Natural killer cell treated with Interleukin-12 subunit alpha and Interleukin-12 subunit beta and Interleukin-15 and Interleukin-18, amount 100 ng/mL, for 72 hours (primary cell): ENCODE data around the gene LY6G6F. TPM values are rescaled to one million over a fixed set of nuclear protein-coding genes. Genes with fewer than 3 reads are reported as not detected.

Source experiments
- ATAC-seq, 2 donors: fragments of 150-1000 bp; cut with Tn5 transposase in 1 of 2; sonication (Bioruptor Pico), chemical (Tn5 transposase) in 1 of 2; 2 replicates each; pipeline ENCODE4 v1.10.0; 2021
- DNase-seq: peaks from one replicate; pipeline ENCODE4 v3.0.0; 2022; ENCODE audit warnings: low spot score
- H3K27ac Mint-ChIP-seq, 2 donors: 1 replicate in 1 of 2; 2 replicates in 1 of 2; pipeline ENCODE4 v1.8.0; 2022; ENCODE audit warnings: mixed read lengths in 2 of 2, mild to moderate bottlenecking in 1 of 2, moderate library complexity in 1 of 2
- H3K27me3 Mint-ChIP-seq, 2 donors: 1 replicate in 1 of 2; 2 replicates in 1 of 2; pipeline ENCODE4 v1.8.0; 2022; ENCODE audit warnings: mixed read lengths in 2 of 2
- H3K36me3 Mint-ChIP-seq: one replicate; pipeline ENCODE4 v1.8.0; 2022; ENCODE audit warnings: mixed read lengths
- H3K4me1 Mint-ChIP-seq, 2 donors: 1 replicate in 1 of 2; 2 replicates in 1 of 2; pipeline ENCODE4 v1.8.0; 2022; ENCODE audit warnings: low read depth in 2 of 2, mixed read lengths in 2 of 2, mild to moderate bottlenecking in 1 of 2
- H3K4me3 Mint-ChIP-seq: one replicate; pipeline ENCODE4 v1.8.0; 2022; ENCODE audit warnings: mixed read lengths
- H3K9me3 Mint-ChIP-seq: 2 replicates; pipeline ENCODE4 v1.8.0; 2022; ENCODE audit warnings: mixed read lengths
- total RNA-seq, 2 donors: library from RNA; stranded (reverse); gene quantifications; one replicate each; pipeline ENCODE4 v1.2.3, GENCODE V29; 2022

The LY6G6F gene
- total RNA-seq, 2 donors from 2014 or later, result not detected

DNA sequence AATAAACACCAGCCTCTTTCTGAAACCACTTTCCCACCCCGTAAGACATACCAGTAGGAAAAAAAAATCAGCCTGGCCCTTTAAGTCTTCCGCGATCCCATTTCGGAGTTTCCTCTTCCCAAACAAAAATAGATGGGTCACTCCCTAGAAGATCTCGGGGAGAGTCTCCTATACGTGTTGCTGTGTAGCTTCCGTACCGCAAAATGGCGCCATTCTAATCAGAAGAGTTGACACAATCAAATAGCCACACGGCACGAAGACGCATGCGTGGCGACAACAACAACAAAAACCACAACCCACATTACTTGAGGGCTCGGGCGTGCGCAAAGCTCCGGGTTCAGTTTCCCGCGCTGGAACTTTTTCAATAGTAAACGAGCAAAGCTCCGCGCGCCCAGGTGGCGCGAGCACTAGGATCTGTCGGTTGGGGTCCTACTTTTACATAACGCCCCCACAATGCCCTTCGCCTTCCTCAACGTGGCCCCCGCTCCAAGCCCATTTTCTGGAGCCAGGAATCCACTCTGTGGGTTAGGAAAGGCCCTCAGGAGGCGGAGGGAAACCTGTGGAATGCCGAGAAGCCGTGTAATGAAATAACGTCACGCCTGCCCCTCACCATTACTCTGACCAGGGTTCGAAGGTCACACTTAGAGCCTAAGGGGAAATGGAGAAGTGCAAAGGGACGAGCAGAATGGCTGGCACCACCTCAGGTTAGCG lies 41.7 kb upstream of the LY6G6F start, which contains the start of gene GPANK1:
Gene GPANK1, minus strand, starts transcription at position 208 of the 711 bp plus-strand sequence. CDS start 519 bp downstream, outside the sequence.
- no peaks in the 10 kb centered on the region for H3K27me3 Mint-ChIP-seq
- no peaks in the 10 kb centered on the region for H3K9me3 Mint-ChIP-seq
- peaks cover 30% of the 10 kb centered on the region for H3K36me3 Mint-ChIP-seq
- peaks cover 52 to 53% of the 10 kb centered on the region in 2 donors for H3K4me1 Mint-ChIP-seq
- DNase-seq (peak; percentile 92), ATAC-seq (peak; percentile 59 to 69)
- H3K27ac Mint-ChIP-seq, result peak within 1 kb of the TSS; percentile 93 to 99
- peak within 1 kb of the TSS; percentile 97 for H3K4me3 Mint-ChIP-seq

DNA sequence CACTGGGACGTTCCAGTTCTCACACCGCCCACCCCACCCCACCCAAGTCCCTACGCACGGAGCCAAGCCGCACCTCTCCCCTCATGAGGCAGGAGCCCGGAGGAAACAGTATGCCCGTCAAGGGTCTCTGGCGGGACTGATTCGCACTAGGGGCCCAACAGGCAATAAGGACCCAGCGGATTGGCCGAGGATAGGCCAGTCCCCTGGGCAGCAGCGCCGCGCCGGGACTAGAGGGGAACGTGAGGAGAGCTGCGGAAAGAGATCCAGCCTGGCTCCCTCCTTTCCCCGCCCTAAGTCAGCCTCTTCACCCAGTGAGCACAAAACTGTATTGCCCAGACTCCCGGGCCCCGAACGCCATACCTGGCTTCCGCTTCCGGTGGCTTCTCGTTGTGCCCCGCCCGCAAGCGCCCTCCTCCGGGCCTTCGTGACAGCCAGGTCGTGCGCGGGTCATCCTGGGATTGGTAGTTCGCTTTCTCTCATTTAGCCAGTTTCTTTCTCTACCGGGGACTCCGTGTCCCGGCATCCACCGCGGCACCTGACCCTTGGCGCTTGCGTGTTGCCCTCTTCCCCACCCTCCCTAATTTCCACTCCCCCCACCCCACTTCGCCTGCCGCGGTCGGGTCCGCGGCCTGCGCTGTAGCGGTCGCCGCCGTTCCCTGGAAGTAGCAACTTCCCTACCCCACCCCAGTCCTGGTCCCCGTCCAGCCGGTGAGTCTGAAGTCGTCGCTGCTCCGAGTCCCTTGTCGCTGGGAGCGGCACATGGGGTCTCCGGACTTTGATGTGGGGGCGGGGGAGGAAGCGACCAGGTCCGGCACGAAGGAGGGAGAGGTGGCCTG lies 40.9 kb upstream of the LY6G6F start, which contains the start of gene CSNK2B:
Gene CSNK2B, plus strand, starts transcription at position 580 of the 836 bp plus-strand sequence. CDS start 752 bp downstream, outside the sequence.
- peak within 1 kb of the TSS; percentile 93 to 99 for H3K27ac Mint-ChIP-seq
- peak within 1 kb of the TSS; percentile 97 for H3K4me3 Mint-ChIP-seq
- H3K9me3 Mint-ChIP-seq, result no peaks in the 10 kb centered on the region
- H3K27me3 Mint-ChIP-seq, result no peaks in the 10 kb centered on the region
- H3K36me3 Mint-ChIP-seq, result peaks cover 30% of the 10 kb centered on the region
- DNase-seq (peak; percentile 99), ATAC-seq (peak; percentile 93 to 95)
- H3K4me1 Mint-ChIP-seq, result peaks cover 48 to 49% of the 10 kb centered on the region in 2 donors

DNA sequence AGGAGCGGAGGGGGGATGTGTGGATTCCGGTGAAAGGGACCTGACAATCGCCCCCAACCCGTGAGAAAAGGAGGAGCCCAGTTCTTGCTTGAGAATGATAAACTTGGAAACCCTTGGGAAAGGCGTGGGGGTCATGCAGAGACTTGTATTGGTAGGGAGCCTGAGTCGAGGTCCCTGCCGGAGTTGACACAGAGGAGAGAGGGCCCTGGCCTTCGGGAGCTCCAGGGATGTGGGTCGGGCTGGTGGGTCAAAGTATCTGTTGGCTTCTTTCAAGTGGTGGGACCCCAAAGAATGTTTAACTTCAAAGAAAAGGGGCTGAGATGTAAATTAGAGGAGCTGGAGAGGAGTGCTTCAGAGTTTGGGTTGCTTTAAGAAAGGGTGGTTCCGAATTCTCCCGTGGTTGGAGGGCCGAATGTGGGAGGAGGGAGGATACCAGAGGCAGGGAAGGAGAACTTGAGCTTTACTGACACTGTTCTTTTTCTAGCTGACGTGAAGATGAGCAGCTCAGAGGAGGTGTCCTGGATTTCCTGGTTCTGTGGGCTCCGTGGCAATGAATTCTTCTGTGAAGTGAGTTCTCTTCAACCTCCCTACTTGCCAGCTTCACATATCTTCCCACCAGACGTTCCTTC lies 40.2 kb upstream of the LY6G6F start:
- ATAC-seq (no peak), DNase-seq (no peak)
- Mint-ChIP-seq H3K27me3 (no peaks in the 10 kb centered on the region), H3K4me1 (peaks cover 43 to 48% of the 10 kb centered on the region in 2 donors), H3K27ac (peak overlapping the region; percentile 93 to 99), H3K4me3 (peak overlapping the region; percentile 97), H3K36me3 (peaks cover 30% of the 10 kb centered on the region), H3K9me3 (no peaks in the 10 kb centered on the region)

DNA sequence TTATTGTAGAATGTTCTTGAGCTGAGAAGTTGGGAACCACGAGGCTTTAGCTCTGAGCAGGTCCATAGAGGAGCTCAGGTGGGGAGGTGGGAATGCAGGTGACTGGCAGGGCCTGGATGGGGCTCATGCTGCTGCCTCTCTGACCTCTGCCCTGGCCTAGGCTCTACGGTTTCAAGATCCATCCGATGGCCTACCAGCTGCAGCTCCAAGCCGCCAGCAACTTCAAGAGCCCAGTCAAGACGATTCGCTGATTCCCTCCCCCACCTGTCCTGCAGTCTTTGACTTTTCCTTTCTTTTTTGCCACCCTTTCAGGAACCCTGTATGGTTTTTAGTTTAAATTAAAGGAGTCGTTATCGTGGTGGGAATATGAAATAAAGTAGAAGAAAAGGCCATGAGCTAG lies 37.0 kb upstream of the LY6G6F start, which contains the start of gene LY6G5B:
Gene LY6G5B, plus strand, starts transcription at position 301 of the 400 bp plus-strand sequence. CDS start 975 bp downstream, outside the sequence.
- peaks cover 21% of the 10 kb centered on the region for H3K36me3 Mint-ChIP-seq
- H3K9me3 Mint-ChIP-seq, result no peaks in the 10 kb centered on the region
- peaks cover 22 to 26% of the 10 kb centered on the region in 2 donors for H3K4me1 Mint-ChIP-seq
- DNase-seq (no peak), ATAC-seq (no peak)
- peak within 1 kb of the TSS in 1 of 2 donors; percentile 21 for H3K27ac Mint-ChIP-seq
- no peak within 1 kb of the TSS for H3K4me3 Mint-ChIP-seq
- H3K27me3 Mint-ChIP-seq, result no peaks in the 10 kb centered on the region

DNA sequence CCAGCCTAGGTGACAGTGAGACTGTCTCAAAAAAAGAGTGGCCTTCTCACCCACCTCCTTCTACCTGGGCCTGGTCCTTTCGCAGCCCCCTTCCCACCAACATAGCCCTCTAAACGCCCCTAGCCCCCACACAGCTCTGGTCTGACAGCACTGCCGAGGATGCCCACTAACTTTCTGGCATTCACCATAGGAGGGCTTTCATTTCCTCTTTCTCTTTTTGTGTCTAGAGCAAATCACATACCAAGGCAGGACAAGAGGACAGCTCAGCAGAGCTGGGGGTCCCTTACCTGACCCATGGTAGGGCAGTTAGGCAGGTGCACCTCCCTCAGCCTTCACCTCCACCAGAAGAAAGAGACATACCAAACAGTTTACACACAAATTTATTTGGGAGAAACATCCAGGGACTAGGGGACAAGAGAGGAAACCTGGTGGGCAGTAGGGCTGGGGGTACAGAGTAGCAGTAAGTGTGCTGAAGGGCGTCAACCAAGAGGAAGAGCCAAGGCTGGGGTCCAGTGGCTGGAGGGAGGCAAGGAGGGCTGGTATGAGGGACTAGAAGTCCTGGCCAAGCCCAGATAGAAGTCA lies 30.3 kb upstream of the LY6G6F start:
- Mint-ChIP-seq H3K36me3 (peaks cover 5% of the 10 kb centered on the region), H3K27ac (no peak overlapping the region), H3K27me3 (no peaks in the 10 kb centered on the region), H3K9me3 (no peaks in the 10 kb centered on the region), H3K4me1 (peaks cover 23% of the 10 kb centered on the region in 2 donors), H3K4me3 (no peak overlapping the region)
- ATAC-seq, result no peak
- no peak for DNase-seq

DNA sequence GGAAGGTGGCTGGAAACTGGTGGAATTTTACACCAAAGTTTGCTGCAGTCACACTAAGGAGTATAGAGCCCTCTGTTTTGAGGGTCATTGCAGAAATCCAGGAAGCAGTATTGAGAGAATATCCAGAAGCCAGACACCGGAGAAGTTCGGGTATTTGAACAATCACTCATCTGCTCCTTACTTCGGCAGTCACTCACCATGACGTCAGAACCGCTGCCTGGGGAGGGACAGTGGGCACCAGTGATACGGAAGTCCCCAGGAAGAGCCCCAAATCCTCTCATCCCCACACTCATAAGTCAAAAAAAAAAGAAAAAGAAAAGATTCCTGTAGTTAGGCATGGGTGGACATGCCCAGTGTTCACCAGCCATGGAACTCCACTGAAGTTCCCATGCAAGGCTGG lies 29.8 kb upstream of the LY6G6F start:
- no peak for ATAC-seq

DNA sequence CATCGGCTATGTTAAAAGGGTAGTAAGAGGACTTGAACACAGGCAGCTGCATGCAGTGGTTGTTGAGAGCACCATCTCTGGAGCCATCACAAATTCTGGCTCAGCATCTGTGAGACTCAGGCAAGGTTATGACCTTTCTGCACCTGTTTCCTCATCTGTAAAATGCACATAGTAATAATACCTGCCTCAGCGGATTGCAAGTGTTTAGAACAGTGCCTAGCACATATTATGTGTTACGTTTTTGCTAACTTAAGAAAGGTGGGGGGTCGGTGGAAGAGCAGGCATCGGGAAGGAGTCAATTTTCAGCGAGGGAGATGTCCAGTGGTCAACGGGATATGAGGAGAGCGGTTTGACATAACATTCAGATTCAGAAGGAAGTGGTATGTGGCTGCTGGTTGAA lies 28.7 kb upstream of the LY6G6F start:
- no peaks in the 10 kb centered on the region for H3K36me3 Mint-ChIP-seq
- H3K9me3 Mint-ChIP-seq, result no peaks in the 10 kb centered on the region
- ATAC-seq (no peak), DNase-seq (no peak)
- no peak overlapping the region for H3K4me3 Mint-ChIP-seq
- no peaks in the 10 kb centered on the region for H3K27me3 Mint-ChIP-seq
- H3K4me1 Mint-ChIP-seq, result peaks cover 25 to 26% of the 10 kb centered on the region in 2 donors
- H3K27ac Mint-ChIP-seq, result no peak overlapping the region

More for the DNA sequence above, 29.8 kb upstream of the LY6G6F start:
- DNase-seq, result no peak
- Mint-ChIP-seq H3K9me3 (no peaks in the 10 kb centered on the region), H3K27ac (no peak overlapping the region), H3K4me3 (no peak overlapping the region), H3K27me3 (no peaks in the 10 kb centered on the region), H3K36me3 (peaks cover 5% of the 10 kb centered on the region), H3K4me1 (peaks cover 25 to 26% of the 10 kb centered on the region in 2 donors)

DNA sequence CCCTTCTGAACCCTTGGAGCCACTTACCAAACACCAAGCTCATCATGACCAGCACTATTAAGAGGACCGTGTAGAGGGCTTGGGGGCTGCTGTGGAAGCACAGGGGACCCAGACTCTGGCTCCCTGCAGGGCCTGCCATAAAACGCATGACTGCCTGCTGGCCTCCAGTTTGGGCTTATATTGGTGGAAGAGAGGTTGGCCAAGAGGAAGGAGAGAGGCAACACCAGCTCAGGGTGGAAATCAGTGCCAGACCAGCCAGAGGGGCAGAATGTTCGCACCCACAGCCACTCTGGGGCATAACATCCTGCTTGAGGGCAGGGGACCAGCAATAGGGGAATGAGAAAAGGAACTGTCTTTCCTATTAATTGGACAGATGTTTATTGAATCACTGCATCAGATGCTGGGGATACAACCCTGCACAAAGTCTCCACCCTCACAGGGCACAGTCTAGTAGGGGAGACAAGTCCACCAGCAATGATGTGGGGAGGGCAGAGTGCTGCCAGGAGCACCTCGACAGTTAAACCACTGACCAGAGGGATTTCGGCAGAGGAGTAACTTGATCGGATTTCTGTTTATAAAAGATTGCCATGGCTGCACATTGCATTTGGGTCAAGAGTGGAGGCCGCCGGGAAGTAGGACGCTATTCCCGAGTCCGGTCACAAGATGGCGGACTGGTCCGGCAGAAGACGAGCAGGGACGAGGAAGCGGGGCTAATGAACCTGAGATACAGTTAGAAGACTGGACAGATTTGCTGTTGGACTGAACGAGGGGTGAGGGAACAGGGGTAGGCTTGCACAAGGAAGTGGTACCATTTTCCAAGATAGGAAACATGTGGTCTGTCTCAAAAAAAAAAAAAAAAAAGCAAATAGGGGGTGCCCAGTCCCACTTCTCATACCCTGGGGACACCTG lies 26.2 kb upstream of the LY6G6F start, which contains the start of gene LY6G5C:
Gene LY6G5C, minus strand, starts transcription at position 842 of the 909 bp plus-strand sequence. Its CDS starts 694 bp downstream, at position 148.
- H3K27ac Mint-ChIP-seq, result peak within 1 kb of the TSS; percentile 44 to 89
- no peak for DNase-seq
- no peaks in the 10 kb centered on the region for H3K36me3 Mint-ChIP-seq
- peaks cover 26 to 29% of the 10 kb centered on the region in 2 donors for H3K4me1 Mint-ChIP-seq
- no peaks in the 10 kb centered on the region for H3K9me3 Mint-ChIP-seq
- no peaks in the 10 kb centered on the region for H3K27me3 Mint-ChIP-seq
- peak within 1 kb of the TSS; percentile 85 for H3K4me3 Mint-ChIP-seq
- peak; percentile 76 to 85 for ATAC-seq

DNA sequence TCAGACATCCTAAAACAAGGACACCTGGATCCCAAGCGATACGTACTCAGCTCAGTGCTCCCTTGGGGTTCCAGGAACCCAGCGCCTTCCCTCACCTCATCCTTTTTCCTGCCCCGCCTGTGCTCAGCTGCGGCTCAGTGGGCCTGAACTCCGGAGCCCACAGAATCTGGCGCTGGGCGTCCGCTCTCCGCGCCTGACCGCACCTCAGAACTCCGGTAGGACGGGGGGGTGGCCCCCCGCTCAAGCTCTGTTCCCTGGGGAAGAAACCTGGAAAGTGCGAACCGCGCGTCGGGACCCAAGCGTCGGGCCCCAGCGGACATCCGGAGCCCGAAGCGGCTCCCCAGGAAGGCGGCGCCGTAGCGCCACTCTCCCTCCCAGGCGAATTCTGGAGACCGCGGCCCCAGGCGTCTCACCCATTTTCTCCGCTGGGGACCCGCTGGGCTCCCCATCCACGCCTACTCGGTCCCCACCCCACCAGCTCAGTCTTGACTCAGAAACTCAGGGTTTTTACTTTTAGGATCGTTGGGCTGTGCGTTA lies 25.5 kb upstream of the LY6G6F start:
- Mint-ChIP-seq H3K27ac (peak overlapping the region; percentile 44 to 89), H3K9me3 (no peaks in the 10 kb centered on the region)

DNA sequence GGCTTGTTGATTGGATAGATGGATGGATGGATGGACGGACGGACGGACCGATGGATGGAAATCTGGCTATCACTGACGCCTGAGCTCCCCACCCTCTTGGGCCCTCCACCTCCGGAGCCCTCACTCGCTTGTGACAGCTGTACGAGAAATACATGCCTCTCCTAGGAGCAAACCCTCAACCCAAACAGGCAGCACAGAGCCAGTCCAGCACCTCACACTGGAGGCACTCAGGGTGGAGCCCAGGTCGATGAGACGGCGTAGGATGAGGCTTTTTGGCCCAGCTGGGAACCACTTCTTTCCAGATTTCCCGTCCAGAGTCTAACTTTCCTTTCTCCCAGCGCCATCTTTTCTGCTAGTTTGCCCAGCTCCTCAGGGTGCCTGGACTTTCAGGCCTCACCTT lies 23.1 kb upstream of the LY6G6F start:
- Mint-ChIP-seq H3K4me1 (peaks cover 19 to 22% of the 10 kb centered on the region in 2 donors), H3K9me3 (no peaks in the 10 kb centered on the region), H3K27ac (no peak overlapping the region), H3K27me3 (no peaks in the 10 kb centered on the region), H3K36me3 (peaks cover 5% of the 10 kb centered on the region), H3K4me3 (no peak overlapping the region)
- DNase-seq, result no peak
- no peak for ATAC-seq

More for the DNA sequence above, 25.5 kb upstream of the LY6G6F start:
- H3K27me3 Mint-ChIP-seq, result no peaks in the 10 kb centered on the region
- peak overlapping the region; percentile 85 for H3K4me3 Mint-ChIP-seq
- peaks cover 2% of the 10 kb centered on the region for H3K36me3 Mint-ChIP-seq
- peaks cover 26 to 29% of the 10 kb centered on the region in 2 donors for H3K4me1 Mint-ChIP-seq
- ATAC-seq, result peak; percentile 70 to 75
- DNase-seq, result no peak

DNA sequence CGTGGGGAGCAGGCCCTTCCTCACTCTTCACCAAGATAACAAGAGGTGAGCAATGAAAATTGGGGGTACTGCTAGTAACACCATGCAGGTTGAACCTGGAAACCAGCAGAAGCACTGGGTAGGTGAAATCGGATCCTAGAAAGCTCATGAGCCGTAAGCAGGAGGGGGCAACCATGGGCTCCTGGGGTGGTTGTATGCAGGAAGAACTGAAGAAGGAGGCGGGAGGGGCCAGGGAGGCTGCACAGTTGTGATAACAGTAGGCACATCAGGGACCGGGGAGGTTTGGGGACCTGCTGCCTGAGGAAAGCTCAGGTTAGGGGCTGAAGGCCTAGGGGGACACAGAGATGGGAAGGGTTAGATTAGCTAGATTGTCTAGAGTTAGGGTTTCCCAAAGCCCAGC lies 20.2 kb upstream of the LY6G6F start:
- Mint-ChIP-seq H3K9me3 (no peaks in the 10 kb centered on the region), H3K36me3 (peaks cover 5% of the 10 kb centered on the region), H3K27ac (peak overlapping the region in 1 of 2 donors; percentile 33), H3K4me1 (peaks cover 3 to 11% of the 10 kb centered on the region in 2 donors), H3K4me3 (no peak overlapping the region), H3K27me3 (no peaks in the 10 kb centered on the region)
- ATAC-seq (no peak), DNase-seq (no peak)

DNA sequence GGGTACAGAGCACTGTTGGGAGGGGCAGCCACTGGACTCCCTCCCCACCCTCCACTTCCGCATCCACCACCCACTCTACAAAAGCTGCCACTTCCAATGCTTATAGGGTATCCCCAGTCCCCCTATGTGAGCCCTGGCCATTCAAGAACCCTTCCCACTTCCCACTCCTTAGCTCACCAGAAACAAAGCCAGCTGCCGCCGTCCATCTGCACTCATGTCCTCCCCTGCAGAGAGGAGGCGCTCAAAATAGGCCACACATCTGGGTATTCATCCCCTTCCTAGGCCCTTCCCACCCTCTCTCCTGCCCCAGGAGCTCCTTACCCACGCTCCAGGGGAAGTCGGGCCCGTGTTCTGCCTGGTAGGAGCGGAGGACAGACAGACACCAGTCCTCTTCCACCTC lies 19.3 kb upstream of the LY6G6F start:
- Mint-ChIP-seq H3K27ac (no peak overlapping the region), H3K9me3 (no peaks in the 10 kb centered on the region), H3K27me3 (no peaks in the 10 kb centered on the region), H3K4me3 (no peak overlapping the region), H3K36me3 (peaks cover 5% of the 10 kb centered on the region), H3K4me1 (peaks cover 0 to 9% of the 10 kb centered on the region in 2 donors)
- ATAC-seq, result no peak
- DNase-seq, result no peak
